Measurements from ENCODE around the gene COL8A1. TPM values are rescaled to one million over a fixed set of nuclear protein-coding genes. Genes with fewer than 3 reads are reported as not detected.

COL8A1 gene
- total RNA-seq, 1 donor: 324 TPM

GRCh38 chr3:99666201-99666600 is 27.8 kb downstream of the COL8A1 start:
- no peak overlapping the region for H3K4me3 ChIP-seq (ENCODE audit: low read depth, low read length)
- no peak for DNase-seq (ENCODE audit: low read depth)

GRCh38 chr3:99668044-99668443 is 29.6 kb downstream of the COL8A1 start:
- no peak overlapping the region for H3K4me3 ChIP-seq (ENCODE audit: low read depth, low read length)
- no peak for TF ChIP-seq CTCF (IDR thresholded peaks at IDR 0.05; ENCODE audit: insufficient read depth, low read depth, low read length)
- DNase-seq (ENCODE audit: low read depth): no peak

More at GRCh38 chr3:99666201-99666600, 27.8 kb downstream of the COL8A1 start:
- no peak for TF ChIP-seq CTCF (IDR thresholded peaks at IDR 0.05; ENCODE audit: insufficient read depth, low read depth, low read length)

- H3K4me3 ChIP-seq (ENCODE audit: low read depth, low read length): no peak overlapping the region
- no peak for TF ChIP-seq CTCF (IDR thresholded peaks at IDR 0.05; ENCODE audit: insufficient read depth, low read depth, low read length)
- DNase-seq (ENCODE audit: low read depth): no peak
Observed at GRCh38 chr3:99669879-99670555, 31.6 kb downstream of the COL8A1 start.

GRCh38 chr3:99670556-99670950 is 32.2 kb downstream of the COL8A1 start:
- DNase-seq (ENCODE audit: low read depth): no peak
- TF ChIP-seq CTCF (IDR thresholded peaks at IDR 0.05; ENCODE audit: insufficient read depth, low read depth, low read length): no peak

GRCh38 chr3:99674086-99674789 is 35.8 kb downstream of the COL8A1 start:
- no peak for TF ChIP-seq CTCF (IDR thresholded peaks at IDR 0.05; ENCODE audit: insufficient read depth, low read depth, low read length)
- DNase-seq (ENCODE audit: low read depth): peak; percentile 31
- no peak overlapping the region for H3K4me3 ChIP-seq (ENCODE audit: low read depth, low read length)

More at GRCh38 chr3:99670556-99670950, 32.2 kb downstream of the COL8A1 start:
- no peak overlapping the region for H3K4me3 ChIP-seq (ENCODE audit: low read depth, low read length)

GRCh38 chr3:99678023-99678422 is 39.6 kb downstream of the COL8A1 start:
- no peak for TF ChIP-seq CTCF (IDR thresholded peaks at IDR 0.05; ENCODE audit: insufficient read depth, low read depth, low read length)
- DNase-seq (ENCODE audit: low read depth): peak; percentile 95
- no peak overlapping the region for H3K4me3 ChIP-seq (ENCODE audit: low read depth, low read length)
